Measurements from ENCODE around the gene COL4A6. TPM values are rescaled to one million over a fixed set of nuclear protein-coding genes. Genes with fewer than 3 reads are reported as not detected.

Gene COL4A6
- polyA plus RNA-seq, 3 donors from 2014 or later, result not detected

- Mint-ChIP-seq H3K27me3 (ENCODE audit: low read depth in 3 of 3) (peaks cover 5 to 24% (median 5%) of the 10 kb centered on the region in 3 donors), H3K9me3 (peaks cover 0 to 5% (median 1%) of the 10 kb centered on the region in 6 donors), H3K4me1 (no peaks in the 10 kb centered on the region), H3K4me3 (no peak overlapping the region), H3K27ac (no peak overlapping the region), H3K36me3 (peaks cover 0 to 4% (median 0%) of the 10 kb centered on the region in 3 donors)
- DNase-seq, result no peak
Measured at GRCh38 chrX:108437349-108438109, 693 bp downstream of the COL4A6 start.

GRCh38 chrX:108435261-108435660, 3.0 kb downstream of the COL4A6 start:
- Mint-ChIP-seq H3K4me1 (no peaks in the 10 kb centered on the region), H3K36me3 (no peaks in the 10 kb centered on the region), H3K27ac (no peak overlapping the region), H3K27me3 (ENCODE audit: low read depth in 3 of 3) (peaks cover 5 to 19% (median 5%) of the 10 kb centered on the region in 3 donors), H3K9me3 (peaks cover 0 to 3% (median 0%) of the 10 kb centered on the region in 6 donors), H3K4me3 (no peak overlapping the region)
- no peak for DNase-seq

GRCh38 chrX:108426262-108426661, 12.0 kb downstream of the COL4A6 start:
- Mint-ChIP-seq H3K9me3 (peaks cover 0 to 2% (median 0%) of the 10 kb centered on the region in 6 donors), H3K4me1 (no peaks in the 10 kb centered on the region), H3K27me3 (ENCODE audit: low read depth in 3 of 3) (peaks cover 0 to 8% (median 4%) of the 10 kb centered on the region in 3 donors), H3K36me3 (no peaks in the 10 kb centered on the region), H3K27ac (no peak overlapping the region), H3K4me3 (no peak overlapping the region)
- no peak for DNase-seq

DNA sequence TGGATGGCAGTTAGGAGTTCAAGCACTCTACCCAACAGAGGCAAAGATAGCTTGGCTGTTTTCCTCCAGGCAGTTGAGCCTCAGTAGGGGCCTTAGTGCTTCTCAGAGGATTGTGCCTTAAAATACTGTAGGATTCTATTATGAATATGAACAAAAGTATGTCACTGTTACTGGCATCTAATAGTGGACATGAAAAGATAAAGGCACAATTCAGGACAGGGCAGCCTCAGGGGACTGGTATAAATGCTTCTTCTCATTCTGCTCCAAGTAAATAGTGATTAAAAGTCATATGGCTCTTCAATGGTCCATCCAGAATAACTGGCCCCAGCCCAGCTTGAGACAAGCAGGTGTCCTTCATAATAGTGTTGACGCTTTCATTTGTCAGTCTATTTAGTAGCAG, 17.7 kb downstream of the COL4A6 start:
- Mint-ChIP-seq H3K36me3 (no peaks in the 10 kb centered on the region), H3K4me1 (no peaks in the 10 kb centered on the region), H3K27me3 (ENCODE audit: low read depth in 3 of 3) (peaks cover 3 to 6% (median 3%) of the 10 kb centered on the region in 3 donors), H3K4me3 (no peak overlapping the region), H3K27ac (no peak overlapping the region), H3K9me3 (peaks cover 0 to 2% (median 0%) of the 10 kb centered on the region in 6 donors)
- no peak for DNase-seq

GRCh38 chrX:108419401-108419800, 18.8 kb downstream of the COL4A6 start:
- peaks cover 0 to 2% (median 0%) of the 10 kb centered on the region in 6 donors for H3K9me3 Mint-ChIP-seq
- H3K4me3 Mint-ChIP-seq, result no peak overlapping the region
- peaks cover 3 to 6% (median 3%) of the 10 kb centered on the region in 3 donors for H3K27me3 Mint-ChIP-seq (ENCODE audit: low read depth in 3 of 3)
- DNase-seq, result no peak
- H3K36me3 Mint-ChIP-seq, result no peaks in the 10 kb centered on the region
- H3K27ac Mint-ChIP-seq, result no peak overlapping the region
- no peaks in the 10 kb centered on the region for H3K4me1 Mint-ChIP-seq

GRCh38 chrX:108417257-108417656, 21.0 kb downstream of the COL4A6 start:
- H3K27ac Mint-ChIP-seq, result no peak overlapping the region
- no peak overlapping the region for H3K4me3 Mint-ChIP-seq
- no peaks in the 10 kb centered on the region for H3K4me1 Mint-ChIP-seq
- H3K36me3 Mint-ChIP-seq, result no peaks in the 10 kb centered on the region
- peaks cover 0 to 4% (median 3%) of the 10 kb centered on the region in 3 donors for H3K27me3 Mint-ChIP-seq (ENCODE audit: low read depth in 3 of 3)
- DNase-seq, result no peak
- peaks cover 0 to 2% (median 0%) of the 10 kb centered on the region in 6 donors for H3K9me3 Mint-ChIP-seq

DNA sequence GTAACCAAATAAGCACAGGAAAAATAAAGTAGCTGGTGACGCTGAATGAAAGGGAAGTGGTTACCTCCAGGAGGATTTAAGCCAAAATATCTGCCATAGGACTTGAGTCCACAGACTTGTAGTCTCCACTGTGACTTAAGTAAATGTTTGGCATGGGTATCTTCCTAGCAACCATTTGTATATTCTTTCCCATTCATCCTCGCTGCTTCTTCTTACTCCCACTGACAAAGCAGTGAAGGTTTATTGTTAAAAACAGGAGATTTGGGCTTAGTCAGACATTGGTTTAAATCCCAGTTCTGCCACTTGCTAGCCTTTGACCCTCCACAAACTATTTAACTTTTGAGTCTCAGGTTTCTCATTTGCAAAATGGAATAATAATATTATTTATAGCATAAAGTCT, 22.3 kb downstream of the COL4A6 start:
- DNase-seq, result no peak
- Mint-ChIP-seq H3K4me3 (no peak overlapping the region), H3K36me3 (no peaks in the 10 kb centered on the region), H3K27me3 (ENCODE audit: low read depth in 3 of 3) (peaks cover 0 to 4% (median 3%) of the 10 kb centered on the region in 3 donors), H3K4me1 (no peaks in the 10 kb centered on the region), H3K27ac (no peak overlapping the region), H3K9me3 (no peaks in the 10 kb centered on the region)

DNA sequence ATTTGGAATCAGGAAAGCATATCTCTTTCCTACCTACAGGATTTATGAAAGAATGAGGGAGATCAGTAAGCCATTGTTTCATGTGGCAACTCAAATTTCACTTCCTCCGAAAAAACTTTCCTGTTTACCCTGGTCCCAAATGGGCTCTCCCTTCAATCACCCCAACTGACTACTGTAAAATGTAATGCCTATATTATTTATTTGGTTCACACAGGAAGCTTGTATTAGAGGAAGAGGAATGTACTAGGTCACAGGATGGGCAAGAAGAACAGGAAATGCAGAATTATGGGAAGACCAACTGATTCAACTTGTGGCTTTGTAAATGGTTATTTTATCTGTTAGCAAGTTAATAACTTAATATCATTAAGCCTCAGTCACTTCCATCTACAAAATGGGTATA, 23.1 kb downstream of the COL4A6 start:
- no peaks in the 10 kb centered on the region for H3K4me1 Mint-ChIP-seq
- DNase-seq, result no peak
- no peaks in the 10 kb centered on the region for H3K36me3 Mint-ChIP-seq
- no peak overlapping the region for H3K4me3 Mint-ChIP-seq
- H3K9me3 Mint-ChIP-seq, result no peaks in the 10 kb centered on the region
- peaks cover 0 to 4% (median 3%) of the 10 kb centered on the region in 3 donors for H3K27me3 Mint-ChIP-seq (ENCODE audit: low read depth in 3 of 3)
- H3K27ac Mint-ChIP-seq, result no peak overlapping the region

DNA sequence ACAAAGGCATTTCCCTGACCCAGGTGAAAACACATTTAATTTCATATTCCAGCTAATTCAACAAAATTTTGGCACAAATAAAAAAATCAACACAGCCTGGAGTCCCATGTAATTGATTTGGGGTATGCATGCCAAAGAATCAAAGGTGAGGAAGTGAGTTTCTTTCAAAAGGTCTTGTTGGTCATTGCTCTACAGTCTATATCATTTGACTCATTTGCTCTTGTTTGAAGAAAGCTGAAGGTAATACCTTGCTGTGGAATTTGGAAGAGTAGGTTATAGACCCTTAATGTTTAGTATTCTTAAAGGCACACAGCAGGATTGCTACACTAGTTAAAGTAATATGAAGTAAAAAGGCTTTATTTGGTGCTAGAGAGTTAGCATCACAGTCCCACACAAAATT, 25.4 kb downstream of the COL4A6 start:
- H3K4me1 Mint-ChIP-seq, result no peaks in the 10 kb centered on the region
- no peak for DNase-seq
- no peaks in the 10 kb centered on the region for H3K9me3 Mint-ChIP-seq

GRCh38 chrX:108399418-108400165, 38.6 kb downstream of the COL4A6 start:
- Mint-ChIP-seq H3K27me3 (ENCODE audit: low read depth in 3 of 3) (peaks cover 0 to 14% (median 0%) of the 10 kb centered on the region in 3 donors), H3K9me3 (peaks cover 0 to 3% (median 0%) of the 10 kb centered on the region in 6 donors), H3K36me3 (no peaks in the 10 kb centered on the region), H3K4me1 (no peaks in the 10 kb centered on the region), H3K4me3 (no peak overlapping the region), H3K27ac (no peak overlapping the region)
- DNase-seq, result no peak

More for the DNA sequence above, 25.4 kb downstream of the COL4A6 start:
- no peaks in the 10 kb centered on the region for H3K36me3 Mint-ChIP-seq
- no peak overlapping the region for H3K27ac Mint-ChIP-seq
- no peak overlapping the region for H3K4me3 Mint-ChIP-seq
- H3K27me3 Mint-ChIP-seq (ENCODE audit: low read depth in 3 of 3), result peaks cover 0 to 3% (median 0%) of the 10 kb centered on the region in 3 donors

- no peaks in the 10 kb centered on the region for H3K4me1 Mint-ChIP-seq
- peaks cover 0 to 9% (median 0%) of the 10 kb centered on the region in 3 donors for H3K27me3 Mint-ChIP-seq (ENCODE audit: low read depth in 3 of 3)
- H3K36me3 Mint-ChIP-seq, result no peaks in the 10 kb centered on the region
- H3K4me3 Mint-ChIP-seq, result no peak overlapping the region
- no peaks in the 10 kb centered on the region for H3K9me3 Mint-ChIP-seq
- DNase-seq, result no peak
- H3K27ac Mint-ChIP-seq, result no peak overlapping the region
Measured at GRCh38 chrX:108397627-108398391, 40.4 kb downstream of the COL4A6 start.

DNA sequence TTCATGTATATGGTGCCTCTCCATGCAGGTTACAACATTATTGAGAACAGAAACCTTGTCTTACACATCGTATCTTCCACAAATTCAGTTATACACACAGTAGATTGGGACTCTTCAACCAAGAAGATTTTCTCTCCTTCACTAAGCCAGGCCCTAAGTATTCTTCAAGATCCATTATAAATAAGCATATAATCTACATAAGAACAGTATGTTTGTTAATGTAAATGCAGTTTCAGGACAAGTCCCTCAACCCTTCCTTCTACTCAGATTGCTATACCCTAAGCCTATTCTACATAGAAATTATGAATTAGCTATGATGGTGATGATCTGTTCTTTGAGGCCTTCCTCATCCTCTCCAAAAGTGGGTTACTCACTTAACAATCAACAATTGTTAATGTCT, 41.2 kb downstream of the COL4A6 start:
- Mint-ChIP-seq H3K4me3 (no peak overlapping the region), H3K4me1 (no peaks in the 10 kb centered on the region), H3K9me3 (no peaks in the 10 kb centered on the region), H3K27ac (no peak overlapping the region), H3K27me3 (ENCODE audit: low read depth in 3 of 3) (peaks cover 0 to 9% (median 0%) of the 10 kb centered on the region in 3 donors), H3K36me3 (no peaks in the 10 kb centered on the region)
- DNase-seq, result no peak

DNA sequence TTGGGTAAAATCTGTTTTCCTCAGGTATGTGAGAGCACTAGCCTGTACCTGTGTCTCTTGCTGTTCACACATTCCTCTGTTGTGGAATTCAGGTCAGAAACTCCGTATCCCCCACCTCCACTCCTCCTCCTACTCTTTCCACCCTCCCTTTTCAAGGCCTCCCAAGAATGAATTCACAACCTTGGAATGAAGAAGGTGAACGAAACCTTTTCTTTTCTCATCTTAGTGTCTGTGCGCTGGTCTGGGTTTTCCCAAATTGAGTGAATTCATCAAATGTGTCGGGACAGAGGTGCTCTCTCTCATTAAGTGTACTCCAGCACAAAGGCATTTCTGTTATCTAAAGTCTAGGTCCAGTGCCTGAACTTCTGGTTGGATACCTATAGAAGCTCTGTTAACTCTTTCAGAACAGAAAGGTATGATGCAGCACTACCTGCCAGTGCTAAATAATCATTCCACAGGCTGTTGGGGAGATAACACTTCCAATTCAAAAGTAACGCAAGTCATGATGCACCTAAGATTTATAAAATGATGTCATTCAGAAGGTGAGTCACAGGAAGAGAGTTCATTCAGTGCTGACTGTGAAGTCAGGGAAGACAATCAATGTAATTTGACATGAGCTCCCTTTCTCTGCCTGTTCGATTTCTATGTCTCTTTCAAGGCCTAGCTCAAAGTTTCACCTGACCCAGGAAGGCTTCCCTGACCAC, 41.9 kb downstream of the COL4A6 start:
- H3K4me3 Mint-ChIP-seq, result no peak overlapping the region
- no peaks in the 10 kb centered on the region for H3K9me3 Mint-ChIP-seq
- H3K36me3 Mint-ChIP-seq, result no peaks in the 10 kb centered on the region
- H3K27ac Mint-ChIP-seq, result no peak overlapping the region
- DNase-seq, result no peak
- peaks cover 0 to 9% (median 0%) of the 10 kb centered on the region in 3 donors for H3K27me3 Mint-ChIP-seq (ENCODE audit: low read depth in 3 of 3)
- no peaks in the 10 kb centered on the region for H3K4me1 Mint-ChIP-seq

Data from immature natural killer cell (primary cell).